Spleen (tissue), 11 donors: ENCODE results near the gene ZMIZ1. TPM values are rescaled to one million over a fixed set of nuclear protein-coding genes. Genes with fewer than 3 reads are reported as not detected.

ENCODE experiments used
- DNase-seq: peaks from one replicate; pipeline ENCODE4 v3.0.0-alpha.2; 2020
- H3K27ac ChIP-seq, 8 donors: fragments of 200-600 bp; sonication (generic) in 7 of 8; 1 replicate in 4 of 8; 2 replicates in 4 of 8; pipeline versions ENCODE4 v1.5.0 to v1.8.0; 2016 to 2021; ENCODE audit warnings: inconsistent platforms in 4 of 8, mild to moderate bottlenecking in 4 of 8, moderate library complexity in 1 of 8
- H3K27me3 ChIP-seq, 7 donors: fragments of 200-600 bp; sonication (generic) in 6 of 7; replicated peaks in 1 of 7; 1 replicate in 4 of 7; 2 replicates in 3 of 7; pipeline versions ENCODE4 v1.5.0 to v1.8.0; 2016 to 2021; ENCODE audit warnings: inconsistent platforms in 3 of 7, mild to moderate bottlenecking in 1 of 7
- H3K36me3 ChIP-seq, 6 donors: fragments of 200-600 bp; sonication (generic) in 5 of 6; 1 replicate in 4 of 6; 2 replicates in 2 of 6; pipeline versions ENCODE4 v1.5.0 to v1.8.0; 2016 to 2021; ENCODE audit warnings: inconsistent platforms in 2 of 6
- H3K4me1 ChIP-seq, 6 donors: fragments of 200-600 bp; sonication (generic) in 5 of 6; 1 replicate in 3 of 6; 2 replicates in 3 of 6; pipeline versions ENCODE4 v1.5.0 to v1.8.0; 2016 to 2021; ENCODE audit warnings: inconsistent platforms in 3 of 6
- H3K4me3 ChIP-seq, 8 donors: fragments of 200-600 bp; sonication (generic) in 7 of 8; 1 replicate in 4 of 8; 2 replicates in 4 of 8; pipeline versions ENCODE4 v1.5.0 to v1.8.0; 2016 to 2021; ENCODE audit warnings: inconsistent platforms in 4 of 8, mild to moderate bottlenecking in 4 of 8, moderate library complexity in 2 of 8
- H3K9me3 ChIP-seq, 8 donors: fragments of 200-600 bp; sonication (generic) in 7 of 8; 1 replicate in 4 of 8; 2 replicates in 4 of 8; pipeline versions ENCODE4 v1.5.0 to v1.8.0; 2016 to 2021; ENCODE audit warnings: inconsistent platforms in 4 of 8
- CTCF ChIP-seq, 11 experiments: fragments of 200-600 bp in 7 of 11; fragments of 450-650 bp in 4 of 11; sonication (generic) in 4 of 11; IDR thresholded peaks in 8 of 11; conservative IDR thresholded peaks in 3 of 11; 1 replicate in 7 of 11; 2 replicates in 4 of 11; pipeline versions ENCODE4 v1.4.0 to v1.8.0; 2016 to 2021; ENCODE audit warnings: antibody characterized with exemption in 11 of 11, inconsistent platforms in 4 of 11, mild to moderate bottlenecking in 1 of 11
- POLR2A ChIP-seq, 3 donors: fragments of 450-650 bp; IDR thresholded peaks; one replicate each; pipeline ENCODE4 v1.5.1; 2017; ENCODE audit warnings: antibody characterized with exemption in 3 of 3, mild to moderate bottlenecking in 1 of 3
- POLR2AphosphoS5 ChIP-seq, 3 donors: sonication (generic); formaldehyde crosslinking; IDR thresholded peaks; one replicate each; pipeline ENCODE4 v1.5.1; 2017; ENCODE audit warnings: antibody characterized with exemption in 3 of 3
- whole genome bisulfite sequencing, 5 donors: extraction: QIAGEN DNeasy Blood & Tissue Kit in 3 of 5; methylation state at CpG; one replicate each; pipeline versions ENCODE4 v1.1.5 to v1.1.7; 2013 to 2018; 5-methylcytosine and 5-hydroxymethylcytosine counted together
- intact Hi-C: fragments of 100-400 bp; cut with DNase I; formaldehyde crosslinking; loops from one replicate; pipeline ENCODE4 v1.15.0; 2023; ENCODE audit warnings: low total_unique reads
- polyA plus RNA-seq, 3 donors: library from polyadenylated mRNA; stranded (reverse); fragments of 200-250 nt; gene quantifications; one replicate each; pipeline ENCODE4 v1.2.1, GENCODE V29; 2013
- total RNA-seq, 7 donors: library from RNA; depleted of rRNA in 3 of 7; stranded (reverse); fragments of >200 nt in 3 of 7; fragmentation: NEBNext Ultra II Directional in 4 of 7; extraction: Animal tissue kit (Norgen Biotek cat#: 25700) in 4 of 7; gene quantifications; one replicate each; pipeline versions ENCODE4 v1.1.0 to v1.2.1, GENCODE V29; 2016 to 2021
- donor health status: healthy with polysubstance abuse.
- donor health status: DM: no; HTN: no; CAD: no; lungs with moderate emphysema.
- donor health status: DM: no; HTN: no; CAD: no.
- donor health status: Bipolar disorder and iron deficiency.
- donor health status: healthy.
- donor health status: DM: no; HTN: no; CAD: no.
- donor health status: DM: yes; HTN: yes; CAD: no.

Gene ZMIZ1
- total and polyA plus RNA-seq, 10 donors: 10.7 to 210 (median 125) TPM

GRCh38 chr10:79181698-79182521, 113.1 kb downstream of the ZMIZ1 start:
- Histone ChIP-seq H3K27ac (peak overlapping the region; percentile 36 to 95 (median 77)), H3K27me3 (no peaks in the 10 kb centered on the region), H3K4me3 (no peak overlapping the region), H3K36me3 (peaks cover 0 to 15% (median 0%) of the 10 kb centered on the region in 6 donors), H3K4me1 (peaks cover 43 to 100% (median 88%) of the 10 kb centered on the region in 6 donors), H3K9me3 (no peaks in the 10 kb centered on the region)
- TF ChIP-seq POLR2A (IDR thresholded peaks at IDR 0.05): no peak
- peak; percentile 52 to 75 (median 73) for TF ChIP-seq POLR2AphosphoS5 (IDR thresholded peaks at IDR 0.05)
- no peak for TF ChIP-seq CTCF (IDR thresholded peaks at IDR 0.05 in 8 of 11, conservative IDR thresholded peaks at IDR 0.05 in 3 of 11)
- 54 to 66% (median 58%) methylated on average over 12 to 15 of the region's 15 CpGs for WGBS, 5 donors
- intact Hi-C loops: no loop called here
- no peak for DNase-seq

DNA sequence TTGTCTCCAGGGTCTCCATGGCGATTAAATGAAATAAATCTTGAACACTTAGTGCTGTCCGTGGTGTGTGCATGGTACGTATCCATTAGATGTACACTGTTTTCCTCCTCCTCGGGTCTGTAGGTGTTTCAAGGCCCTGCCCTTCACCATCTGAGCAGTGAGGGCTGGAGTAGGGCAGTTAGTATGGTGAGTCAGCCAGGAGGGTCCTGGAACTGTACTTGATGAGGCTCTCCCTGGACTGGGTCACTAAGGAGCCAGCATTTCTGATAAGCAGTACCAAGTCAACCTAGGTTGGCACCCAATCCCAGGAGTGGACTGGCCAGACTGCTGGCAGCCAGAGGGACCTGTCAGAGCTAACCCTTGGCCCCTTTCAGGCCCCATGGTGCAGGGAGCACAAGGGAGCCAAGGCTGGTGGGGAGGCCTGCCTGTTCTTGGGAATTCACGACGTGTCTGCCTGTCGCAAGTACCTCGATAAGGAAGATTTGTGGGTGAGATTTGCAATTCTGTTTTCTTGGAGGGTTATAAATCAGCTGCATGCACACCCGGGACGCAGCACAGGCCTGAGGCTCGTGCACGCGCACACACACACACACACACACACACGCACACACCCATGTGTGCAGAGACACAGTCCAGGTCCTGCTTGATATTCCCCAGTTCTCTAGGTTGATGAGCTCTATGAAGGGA, 114.2 kb downstream of the ZMIZ1 start:
- Histone ChIP-seq H3K9me3 (no peaks in the 10 kb centered on the region), H3K36me3 (peaks cover 0 to 22% (median 0%) of the 10 kb centered on the region in 6 donors), H3K27me3 (no peaks in the 10 kb centered on the region), H3K27ac (peak overlapping the region; percentile 29 to 95 (median 77)), H3K4me1 (peaks cover 37 to 100% (median 89%) of the 10 kb centered on the region in 6 donors), H3K4me3 (no peak overlapping the region)
- TF ChIP-seq POLR2A (IDR thresholded peaks at IDR 0.05): no peak
- no peak for TF ChIP-seq CTCF (IDR thresholded peaks at IDR 0.05 in 8 of 11, conservative IDR thresholded peaks at IDR 0.05 in 3 of 11)
- peak in 1 of 3 donors; percentile 54 for TF ChIP-seq POLR2AphosphoS5 (IDR thresholded peaks at IDR 0.05)
- WGBS, 5 donors: 62 to 68% (median 63%) methylated on average over 10 to 14 of the region's 14 CpGs
- DNase-seq: no peak
- intact Hi-C loops: no loop called here

GRCh38 chr10:79183468-79183865, 114.7 kb downstream of the ZMIZ1 start:
- Histone ChIP-seq H3K9me3 (no peaks in the 10 kb centered on the region), H3K27ac (peak overlapping the region; percentile 41 to 95 (median 77)), H3K27me3 (no peaks in the 10 kb centered on the region), H3K36me3 (peaks cover 0 to 19% (median 0%) of the 10 kb centered on the region in 6 donors), H3K4me1 (peaks cover 42 to 100% (median 89%) of the 10 kb centered on the region in 6 donors), H3K4me3 (peak overlapping the region in 1 of 8 donors; percentile 16)
- DNase-seq: no peak
- intact Hi-C loops: no loop called here
- 76 to 87% (median 82%) methylated on average over 5 of the region's 5 CpGs for WGBS, 5 donors
- TF ChIP-seq POLR2A (IDR thresholded peaks at IDR 0.05) (no peak), POLR2AphosphoS5 (IDR thresholded peaks at IDR 0.05) (no peak), CTCF (IDR thresholded peaks at IDR 0.05 in 8 of 11, conservative IDR thresholded peaks at IDR 0.05 in 3 of 11) (no peak)
